Endothelial cell of umbilical vein (primary cell): ENCODE data around the gene CD79B. TPM values are rescaled to one million over a fixed set of nuclear protein-coding genes. Genes with fewer than 3 reads are reported as not detected.

Source experiments
- BruUV-seq: library from RNA; stranded (reverse); fragments of 400-500 nt; replicated peaks from 2 replicates; lab custom pipeline; 2021; lab: Mats Ljungman, UMichigan
- CTCF ChIA-PET: fragments of 300-600, 350-600 bp; sonication (Branson Sonifier 250); formaldehyde crosslinking; loops from one replicate; lab custom pipeline; 2021; ENCODE audit warnings: antibody characterized with exemption, inconsistent platforms; lab: Charles Lee
- POLR2A ChIA-PET: fragments of 300-600, 350-600 bp; sonication (Branson Sonifier 250); formaldehyde crosslinking; loops from one replicate; lab custom pipeline; 2021; ENCODE audit warnings: antibody characterized with exemption, inconsistent platforms; lab: Charles Lee
- DNase-seq: peaks from one replicate; pipeline ENCODE4 v3.0.0-alpha.2; 2011; ENCODE audit warnings: low read depth, low spot score
- FAIRE-seq: peaks from 2 replicates; lab custom pipeline; 2011; peaks lifted over from hg19 to GRCh38; lab: Jason Lieb, UNC
- H2AFZ ChIP-seq: 2 replicates; pipeline ENCODE4 v1.6.0; 2012; ENCODE audit warnings: low read depth, low read length, control low read depth, inconsistent platforms
- H3K27ac ChIP-seq: 2 replicates; pipeline ENCODE4 v1.5.1; 2011; ENCODE audit warnings: low read depth, mild to moderate bottlenecking, control low read depth, low read length, moderate library complexity; ENCODE audit not compliant: insufficient read depth
- H3K27me3 ChIP-seq, 2 experiments: 2 replicates each; pipeline versions ENCODE4 v1.6.0 to v1.6.1; 2011; ENCODE audit warnings: low read length in 2 of 2, mixed read lengths in 1 of 2; ENCODE audit not compliant: control insufficient read depth in 2 of 2, insufficient read depth in 2 of 2
- H3K36me3 ChIP-seq, 2 experiments: 2 replicates in 1 of 2; 3 replicates in 1 of 2; pipeline ENCODE4 v1.5.1; 2011; ENCODE audit warnings: low read length in 2 of 2, mild to moderate bottlenecking in 1 of 2, moderate library complexity in 1 of 2; ENCODE audit not compliant: control insufficient read depth in 2 of 2, insufficient read depth in 2 of 2; ENCODE audit errors: extremely low read depth in 1 of 2
- H3K4me1 ChIP-seq: 3 replicates; pipeline ENCODE4 v1.5.1; 2011; ENCODE audit warnings: mild to moderate bottlenecking, low read length; ENCODE audit not compliant: control insufficient read depth, insufficient read depth; ENCODE audit errors: extremely low read depth
- H3K4me2 ChIP-seq: 2 replicates; pipeline ENCODE4 v1.6.1; 2011; ENCODE audit warnings: low read length, control low read depth, mixed read lengths; ENCODE audit not compliant: insufficient read depth
- H3K4me3 ChIP-seq, 3 experiments: fragments of 200-600 bp in 1 of 3; sonication (generic), shearing (Covaris generic) in 1 of 3; replicated peaks in 1 of 3; 2 replicates each; pipeline ENCODE4 v1.5.1; 2011 to 2016; ENCODE audit warnings: control low read depth in 3 of 3, low read length in 3 of 3, mild to moderate bottlenecking in 2 of 3, inconsistent platforms in 1 of 3, low read depth in 1 of 3, moderate library complexity in 1 of 3; ENCODE audit not compliant: insufficient read depth in 1 of 3
- H3K79me2 ChIP-seq: 2 replicates; pipeline ENCODE4 v1.6.0; 2012; ENCODE audit warnings: low read length, inconsistent platforms; ENCODE audit not compliant: control insufficient read depth, insufficient read depth
- H3K9ac ChIP-seq: replicated peaks from 2 replicates; pipeline ENCODE3; 2011; ENCODE audit warnings: low read length, control low read depth; ENCODE audit not compliant: insufficient read depth; ENCODE audit errors: extremely low read depth
- H3K9me1 ChIP-seq: replicated peaks from 3 replicates; pipeline ENCODE4 v1.6.0; 2011; ENCODE audit warnings: mild to moderate bottlenecking, low read length; ENCODE audit not compliant: control insufficient read depth, insufficient read depth; ENCODE audit errors: extremely low read depth
- H3K9me3 ChIP-seq: replicated peaks from 2 replicates; pipeline ENCODE4 v1.5.1; 2012; ENCODE audit warnings: low read length, inconsistent platforms; ENCODE audit not compliant: control insufficient read depth, insufficient read depth
- H4K20me1 ChIP-seq: replicated peaks from 2 replicates; pipeline ENCODE3; 2011; ENCODE audit warnings: mild to moderate bottlenecking, low read length; ENCODE audit not compliant: control insufficient read depth, insufficient read depth; ENCODE audit errors: extremely low read depth
- CTCF ChIP-seq, 2 donors: IDR thresholded peaks; 1 replicate in 1 of 2; 2 replicates in 1 of 2; pipeline ENCODE4 v1.5.1; 2011; ENCODE audit warnings: low read length in 2 of 2, mild to moderate bottlenecking in 2 of 2, moderate library complexity in 2 of 2, control low read depth in 1 of 2, inconsistent platforms in 1 of 2, low read depth in 1 of 2; ENCODE audit not compliant: insufficient read depth in 1 of 2; ENCODE audit errors: extremely low read depth in 1 of 2
- EZH2 ChIP-seq: IDR thresholded peaks from 2 replicates; pipeline ENCODE4 v1.6.1; 2012; ENCODE audit warnings: borderline replicate concordance, low read depth, mild to moderate bottlenecking, moderate library complexity, low read length, inconsistent platforms; ENCODE audit not compliant: severe bottlenecking
- MAX ChIP-seq: IDR thresholded peaks from 2 replicates; pipeline ENCODE4 v1.6.1; 2011; ENCODE audit not compliant: insufficient read depth, insufficient read length
- dilution Hi-C: fragments of 300-500 bp; cut with MboI; formaldehyde crosslinking; loops from one replicate; pipeline ENCODE4 v1.15.0; 2019; ENCODE audit warnings: low sequenced_read_pairs; ENCODE audit not compliant: extremely low pct_ligation_motif_present
- intact Hi-C: fragments of 100-400 bp; cut with micrococcal nuclease; formaldehyde crosslinking; loops from one replicate; pipeline ENCODE4 v1.10.0; 2022
- polyA plus RNA-seq, 4 experiments: library from polyadenylated mRNA; depleted of rRNA in 3 of 4; stranded (reverse) in 3 of 4; unstranded in 1 of 4; fragments of >200 nt; gene quantifications; 2 replicates each; pipeline versions ENCODE4 v1.2.1 to v1.2.3, GENCODE V29; 2011 to 2012; ENCODE audit warnings: missing spikeins in 1 of 4
- total RNA-seq: library from RNA; stranded (reverse); gene quantifications from 2 replicates; pipeline ENCODE4 v1.2.3, GENCODE V29; 2021

Gene CD79B
- total and polyA plus RNA-seq, 2 donors (not counting 3 experiments of a cell fraction or from before 2014, with no cell fraction given), result 2.1 to 3.9 TPM

- POLR2A ChIA-PET, result no interaction called here
- Histone ChIP-seq H3K36me3 (no peaks in the 10 kb centered on the region), H4K20me1 (no peaks in the 10 kb centered on the region), H3K27ac (no peak overlapping the region), H2AFZ (no peak overlapping the region), H3K27me3 (no peaks in the 10 kb centered on the region), H3K79me2 (no peaks in the 10 kb centered on the region), H3K4me3 (no peak overlapping the region), H3K9me3 (no peaks in the 10 kb centered on the region), H3K9ac (no peak overlapping the region), H3K4me1 (no peaks in the 10 kb centered on the region), H3K9me1 (no peaks in the 10 kb centered on the region), H3K4me2 (no peak overlapping the region)
- FAIRE-seq (no peak), DNase-seq (no peak)
- BruUV-seq, result no TSS peak
- intact Hi-C loops, result no loop called here
- TF ChIP-seq CTCF (IDR thresholded peaks at IDR 0.05; ENCODE audit: extremely low read depth in 1 of 2, insufficient read depth in 1 of 2, low read depth in 1 of 2, low read length in 2 of 2), result no peak
- no peak for TF ChIP-seq EZH2
- no peak for TF ChIP-seq MAX
- CTCF ChIA-PET, result interaction anchor here (1.3 to 7.0 kb wide), 3 partner anchors 8 to 71 kb away, joined by 3 to 50 read pairs (median 4); no protein-coding TSS in a partner anchor
- dilution Hi-C loops, result no loop called here
These were observed 22.4 kb upstream of the CD79B start for GRCh38 chr17:63954402-63955063.
